Measurements from ENCODE around the gene HLA-B.

HLA-B gene

DNA sequence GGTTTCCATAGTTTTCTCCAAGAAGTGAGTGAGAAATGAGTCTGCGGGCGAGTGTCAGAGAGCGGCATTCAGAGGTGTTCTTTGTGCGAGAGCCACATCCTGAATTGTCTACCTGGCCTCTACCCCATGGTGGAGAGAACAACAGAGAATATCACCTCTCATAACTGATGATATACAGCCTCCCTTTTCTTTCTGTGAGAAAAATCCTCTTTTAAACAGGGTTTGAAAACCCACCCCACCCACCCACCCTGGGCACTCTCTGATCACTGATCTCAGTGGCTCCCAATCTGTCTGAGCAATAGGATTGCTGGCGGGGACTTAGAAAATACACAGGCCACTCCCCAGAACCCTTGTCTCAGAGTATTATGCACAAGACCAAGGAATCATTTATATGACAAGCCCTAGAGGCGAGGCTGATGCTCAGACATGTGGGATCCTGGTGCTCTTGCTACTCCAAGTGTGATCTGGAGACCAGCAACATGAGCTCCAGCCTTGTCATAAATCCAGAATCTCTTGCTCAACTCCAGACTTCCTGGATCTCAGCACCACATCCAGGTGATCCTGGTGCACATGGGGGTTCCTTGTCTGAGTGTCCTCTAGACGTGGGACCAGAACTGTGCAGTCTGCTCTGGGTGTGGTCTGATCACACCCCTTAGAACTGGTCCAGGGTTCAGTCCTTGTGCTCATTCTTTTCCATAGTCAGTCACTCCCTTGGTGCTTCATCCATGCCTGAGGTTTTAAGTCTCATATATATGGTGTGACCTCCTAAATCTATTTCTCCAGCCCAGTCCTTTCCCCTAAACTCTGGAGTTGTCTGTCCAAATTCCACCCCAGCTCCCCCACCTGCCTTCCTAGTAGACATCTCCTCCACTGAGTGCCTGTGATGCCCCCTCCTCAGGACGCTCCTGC is 5.3 kb downstream of the HLA-B start:
- peaks cover 0 to 15% (median 14%) of the 10 kb centered on the region in 3 donors for H3K36me3 ChIP-seq
- no peak overlapping the region for H3K4me3 ChIP-seq
- H3K4me1 ChIP-seq: peaks cover 0 to 11% (median 2%) of the 10 kb centered on the region in 4 donors
- TF ChIP-seq, protein P1, sequence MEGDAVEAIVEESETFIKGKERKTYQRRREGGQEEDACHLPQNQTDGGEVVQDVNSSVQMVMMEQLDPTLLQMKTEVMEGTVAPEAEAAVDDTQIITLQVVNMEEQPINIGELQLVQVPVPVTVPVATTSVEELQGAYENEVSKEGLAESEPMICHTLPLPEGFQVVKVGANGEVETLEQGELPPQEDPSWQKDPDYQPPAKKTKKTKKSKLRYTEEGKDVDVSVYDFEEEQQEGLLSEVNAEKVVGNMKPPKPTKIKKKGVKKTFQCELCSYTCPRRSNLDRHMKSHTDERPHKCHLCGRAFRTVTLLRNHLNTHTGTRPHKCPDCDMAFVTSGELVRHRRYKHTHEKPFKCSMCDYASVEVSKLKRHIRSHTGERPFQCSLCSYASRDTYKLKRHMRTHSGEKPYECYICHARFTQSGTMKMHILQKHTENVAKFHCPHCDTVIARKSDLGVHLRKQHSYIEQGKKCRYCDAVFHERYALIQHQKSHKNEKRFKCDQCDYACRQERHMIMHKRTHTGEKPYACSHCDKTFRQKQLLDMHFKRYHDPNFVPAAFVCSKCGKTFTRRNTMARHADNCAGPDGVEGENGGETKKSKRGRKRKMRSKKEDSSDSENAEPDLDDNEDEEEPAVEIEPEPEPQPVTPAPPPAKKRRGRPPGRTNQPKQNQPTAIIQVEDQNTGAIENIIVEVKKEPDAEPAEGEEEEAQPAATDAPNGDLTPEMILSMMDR (IDR thresholded peaks at IDR 0.05): no peak
- no peak overlapping the region for H3K27ac ChIP-seq
- DNase-seq: no peak
- intact Hi-C loops (cut with DNase I; ENCODE audit: low total_unique reads): loop anchor here (5.0 kb wide), 1 partner anchor 84 kb away; no protein-coding TSS in a partner anchor
- H3K9me3 ChIP-seq: no peaks in the 10 kb centered on the region
- H3K27me3 ChIP-seq: no peaks in the 10 kb centered on the region

DNA sequence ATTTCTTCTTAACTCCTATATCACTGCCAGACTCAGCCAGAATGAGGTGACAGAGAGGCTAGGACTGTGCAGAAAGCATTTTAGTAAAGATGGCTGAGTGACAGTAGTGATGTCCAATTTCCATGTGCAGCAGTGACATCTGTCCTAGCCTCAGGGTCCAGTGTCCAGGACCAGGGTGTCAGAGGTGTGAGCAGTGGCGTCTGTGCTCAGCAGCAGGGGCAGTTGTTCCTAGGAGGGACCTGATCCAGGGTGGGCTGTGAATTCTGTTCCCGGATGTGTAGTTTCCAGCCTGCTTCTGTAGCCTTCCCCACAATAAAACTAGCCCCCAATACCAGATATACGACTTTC is 6.0 kb downstream of the HLA-B start:
- H3K9me3 ChIP-seq: no peaks in the 10 kb centered on the region
- H3K27ac ChIP-seq: no peak overlapping the region
- intact Hi-C loops (cut with DNase I; ENCODE audit: low total_unique reads): loop anchor here (5.0 kb wide), 1 partner anchor 84 kb away; no protein-coding TSS in a partner anchor
- DNase-seq: no peak
- peaks cover 0 to 11% (median 2%) of the 10 kb centered on the region in 4 donors for H3K4me1 ChIP-seq
- H3K36me3 ChIP-seq: peaks cover 0 to 15% (median 14%) of the 10 kb centered on the region in 3 donors
- TF ChIP-seq, protein P1 (IDR thresholded peaks at IDR 0.05): no peak
- no peaks in the 10 kb centered on the region for H3K27me3 ChIP-seq
- H3K4me3 ChIP-seq: no peak overlapping the region

DNA sequence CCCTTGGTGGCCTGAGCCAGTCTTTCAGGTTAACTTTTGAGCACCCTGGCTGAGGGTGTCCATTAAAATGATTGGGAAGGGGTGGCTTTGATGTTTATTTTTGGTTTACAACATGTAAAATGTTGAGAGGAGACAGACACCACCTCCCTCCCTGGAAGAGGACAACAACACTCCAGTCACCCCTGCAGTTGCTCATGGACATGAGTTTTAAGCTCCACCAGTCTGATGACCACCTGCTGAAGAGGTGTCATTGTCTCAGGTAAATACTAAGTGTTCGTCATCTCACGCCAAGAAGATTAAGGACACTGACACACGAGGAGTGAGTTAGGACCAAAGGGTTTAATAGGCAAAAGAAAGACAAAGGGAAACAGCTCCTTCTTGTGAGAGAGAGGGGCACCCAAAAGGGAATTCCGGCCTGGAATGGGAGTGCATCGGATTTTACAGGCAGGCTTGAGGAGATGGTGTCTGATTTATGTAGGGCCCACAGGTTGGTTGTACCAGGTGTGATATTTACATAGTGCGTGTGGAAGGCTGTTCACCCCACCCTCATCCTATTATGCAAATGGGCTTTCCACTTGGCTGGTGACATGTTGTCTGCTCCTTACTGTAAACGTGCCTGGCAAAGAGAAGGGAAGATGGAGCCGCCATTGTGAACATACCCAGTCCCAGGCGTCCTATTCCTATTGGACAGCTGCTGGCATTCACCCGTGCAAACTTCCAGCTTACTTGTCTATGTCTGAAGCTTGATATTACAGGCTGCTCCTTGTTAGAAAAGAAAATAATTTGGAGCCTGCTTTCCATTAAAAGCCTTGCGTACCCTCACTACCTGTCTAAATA is 6.6 kb downstream of the HLA-B start:
- Histone ChIP-seq H3K4me3 (no peak overlapping the region), H3K27me3 (no peaks in the 10 kb centered on the region), H3K27ac (no peak overlapping the region), H3K36me3 (peaks cover 0 to 15% (median 14%) of the 10 kb centered on the region in 3 donors), H3K9me3 (no peaks in the 10 kb centered on the region), H3K4me1 (peaks cover 0 to 7% (median 0%) of the 10 kb centered on the region in 4 donors)
- no peak for DNase-seq
- TF ChIP-seq, protein P1 (IDR thresholded peaks at IDR 0.05): no peak
- intact Hi-C loops (cut with DNase I; ENCODE audit: low total_unique reads): loop anchor here (5.0 kb wide), 1 partner anchor 83 kb away; no protein-coding TSS in a partner anchor

DNA sequence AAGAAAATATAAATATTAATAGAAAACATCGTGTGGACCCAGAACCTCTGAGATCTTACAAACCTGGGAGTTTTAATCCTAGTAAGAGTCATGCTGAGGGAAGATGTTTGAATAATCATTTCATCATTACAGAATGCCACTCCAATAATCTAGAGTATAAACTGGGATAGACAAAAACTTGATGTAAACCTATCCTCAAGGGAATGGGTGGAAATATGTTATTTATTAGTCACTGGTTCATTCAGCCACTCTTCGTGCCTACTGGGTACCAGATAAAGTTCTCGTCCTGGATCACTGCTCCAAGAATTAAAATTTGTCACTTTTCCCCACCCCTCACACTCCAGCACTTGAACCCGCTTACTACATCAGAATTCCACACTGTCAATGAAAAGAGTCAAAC is 7.7 kb downstream of the HLA-B start:
- intact Hi-C loops (cut with DNase I; ENCODE audit: low total_unique reads): no loop called here
- DNase-seq: no peak
- Histone ChIP-seq H3K27me3 (no peaks in the 10 kb centered on the region), H3K27ac (no peak overlapping the region), H3K9me3 (no peaks in the 10 kb centered on the region), H3K36me3 (peaks cover 0 to 10% (median 9%) of the 10 kb centered on the region in 3 donors), H3K4me3 (no peak overlapping the region), H3K4me1 (no peaks in the 10 kb centered on the region)
- TF ChIP-seq, protein P1 (IDR thresholded peaks at IDR 0.05): no peak

DNA sequence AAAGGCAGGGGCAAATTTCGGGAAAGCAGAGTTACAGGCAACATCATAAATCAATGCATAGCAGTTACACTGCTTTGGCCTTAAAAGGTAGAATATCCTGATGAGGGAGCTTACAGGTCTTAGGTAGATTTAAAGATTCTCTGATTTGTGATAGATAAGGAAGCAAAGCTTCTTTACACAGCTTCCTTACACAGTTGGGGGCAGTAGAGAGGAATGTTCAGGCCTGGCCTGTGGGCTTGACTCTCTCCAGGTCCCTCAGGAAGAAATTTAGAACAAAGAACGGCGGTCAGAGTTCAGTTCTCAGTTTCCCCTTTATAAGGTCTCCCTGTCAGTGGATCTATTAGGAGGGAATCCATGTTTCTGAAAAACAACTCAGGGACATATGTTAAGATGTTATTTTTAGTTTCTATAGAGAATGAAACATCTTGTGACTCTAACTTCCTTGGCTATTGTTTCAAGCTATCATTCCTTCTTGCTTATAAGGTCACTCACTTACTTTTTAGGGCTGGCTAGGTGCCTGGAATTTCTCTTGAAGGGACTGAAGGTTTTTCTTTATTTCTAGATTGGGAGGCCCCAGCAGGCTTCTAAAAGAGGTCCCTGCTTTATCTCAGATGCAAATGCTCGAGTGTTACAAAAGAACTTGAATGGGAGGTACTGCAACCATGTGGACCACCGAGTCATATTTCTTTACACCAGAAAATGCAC is 11.8 kb downstream of the HLA-B start:
- intact Hi-C loops (cut with DNase I; ENCODE audit: low total_unique reads): no loop called here
- no peak for DNase-seq
- no peak overlapping the region for H3K4me3 ChIP-seq
- H3K36me3 ChIP-seq: no peaks in the 10 kb centered on the region
- no peaks in the 10 kb centered on the region for H3K4me1 ChIP-seq
- no peak overlapping the region for H3K27ac ChIP-seq
- TF ChIP-seq, protein P1 (IDR thresholded peaks at IDR 0.05): no peak
- no peaks in the 10 kb centered on the region for H3K9me3 ChIP-seq
- H3K27me3 ChIP-seq: no peaks in the 10 kb centered on the region

All from tibial artery (tissue), 4 donors.